ENCODE results near the gene ZSCAN29.

Gene ZSCAN29

GRCh38 chr15:43370975-43371974 lies at the start of gene ZSCAN29, which contains the start of gene TUBGCP4:
Gene ZSCAN29 (minus strand): TSS chr15:43371043. CDS start chr15:43369913, 1,130 bp downstream.
Gene TUBGCP4 (plus strand): TSS chr15:43371101. CDS start chr15:43371355, 254 bp downstream.
- H3K4me3 ChIP-seq (ENCODE audit: low read depth, low read length), result peak within 1 kb of the TSS; percentile 74
- in situ Hi-C loops (cut with HindIII; ENCODE audit: low sequenced_read_pairs), result no loop called here

GRCh38 chr15:43420435-43420834 lies 49.6 kb upstream of the ZSCAN29 start:
- no peak overlapping the region for H3K4me3 ChIP-seq (ENCODE audit: low read depth, low read length)
- no peak for TF ChIP-seq CTCF (IDR thresholded peaks at IDR 0.05; ENCODE audit: low read depth, low read length, missing control alignments)
- DNase-seq (ENCODE audit: low read depth), result no peak
- in situ Hi-C loops (cut with HindIII; ENCODE audit: low sequenced_read_pairs), result no loop called here

More at GRCh38 chr15:43370975-43371974, at the start of gene ZSCAN29, which contains the start of gene TUBGCP4:
- peak; percentile 44 for TF ChIP-seq CTCF (IDR thresholded peaks at IDR 0.05; ENCODE audit: low read depth, low read length, missing control alignments)
- DNase-seq (ENCODE audit: low read depth), result peak; percentile 36

GRCh38 chr15:43414196-43414595 lies 43.4 kb upstream of the ZSCAN29 start:
- TF ChIP-seq CTCF (IDR thresholded peaks at IDR 0.05; ENCODE audit: low read depth, low read length, missing control alignments), result no peak
- H3K4me3 ChIP-seq (ENCODE audit: low read depth, low read length), result no peak overlapping the region
- in situ Hi-C loops (cut with HindIII; ENCODE audit: low sequenced_read_pairs), result no loop called here
- no peak for DNase-seq (ENCODE audit: low read depth)

GRCh38 chr15:43412096-43412495 lies 41.3 kb upstream of the ZSCAN29 start:
- H3K4me3 ChIP-seq (ENCODE audit: low read depth, low read length), result no peak overlapping the region
- TF ChIP-seq CTCF (IDR thresholded peaks at IDR 0.05; ENCODE audit: low read depth, low read length, missing control alignments), result no peak
- in situ Hi-C loops (cut with HindIII; ENCODE audit: low sequenced_read_pairs), result no loop called here
- no peak for DNase-seq (ENCODE audit: low read depth)

- H3K4me3 ChIP-seq (ENCODE audit: low read depth, low read length), result no peak overlapping the region
- in situ Hi-C loops (cut with HindIII; ENCODE audit: low sequenced_read_pairs), result no loop called here
- no peak for TF ChIP-seq CTCF (IDR thresholded peaks at IDR 0.05; ENCODE audit: low read depth, low read length, missing control alignments)
- no peak for DNase-seq (ENCODE audit: low read depth)
Measured at GRCh38 chr15:43410572-43411214, 39.9 kb upstream of the ZSCAN29 start.

- in situ Hi-C loops (cut with HindIII; ENCODE audit: low sequenced_read_pairs), result no loop called here
- TF ChIP-seq CTCF (IDR thresholded peaks at IDR 0.05; ENCODE audit: low read depth, low read length, missing control alignments), result no peak
- no peak for DNase-seq (ENCODE audit: low read depth)
- H3K4me3 ChIP-seq (ENCODE audit: low read depth, low read length), result no peak overlapping the region
Measured at GRCh38 chr15:43408789-43409188, 37.9 kb upstream of the ZSCAN29 start.
